A673 (cell line): ENCODE data around the gene MIAT.

Experiments used
- EZH2 ChIP-seq: fragments of 200-600 bp; sonication (generic); IDR thresholded peaks from 2 replicates; pipeline ENCODE4 v1.6.1; 2017; ENCODE audit warnings: borderline replicate concordance, low read depth, mild to moderate bottlenecking, mixed read lengths, antibody characterized with exemption, low read length; ENCODE audit not compliant: poor library complexity, severe bottlenecking
- TF ChIP-seq, protein P1 (sequence below): fragments of 300-800, 200-600 bp; sonication (generic); conservative IDR thresholded peaks from 2 replicates; pipeline ENCODE4 v1.5.1; 2017; ENCODE audit warnings: low read depth, mild to moderate bottlenecking, antibody characterized with exemption, low read length, moderate library complexity, mixed read lengths

DNA sequence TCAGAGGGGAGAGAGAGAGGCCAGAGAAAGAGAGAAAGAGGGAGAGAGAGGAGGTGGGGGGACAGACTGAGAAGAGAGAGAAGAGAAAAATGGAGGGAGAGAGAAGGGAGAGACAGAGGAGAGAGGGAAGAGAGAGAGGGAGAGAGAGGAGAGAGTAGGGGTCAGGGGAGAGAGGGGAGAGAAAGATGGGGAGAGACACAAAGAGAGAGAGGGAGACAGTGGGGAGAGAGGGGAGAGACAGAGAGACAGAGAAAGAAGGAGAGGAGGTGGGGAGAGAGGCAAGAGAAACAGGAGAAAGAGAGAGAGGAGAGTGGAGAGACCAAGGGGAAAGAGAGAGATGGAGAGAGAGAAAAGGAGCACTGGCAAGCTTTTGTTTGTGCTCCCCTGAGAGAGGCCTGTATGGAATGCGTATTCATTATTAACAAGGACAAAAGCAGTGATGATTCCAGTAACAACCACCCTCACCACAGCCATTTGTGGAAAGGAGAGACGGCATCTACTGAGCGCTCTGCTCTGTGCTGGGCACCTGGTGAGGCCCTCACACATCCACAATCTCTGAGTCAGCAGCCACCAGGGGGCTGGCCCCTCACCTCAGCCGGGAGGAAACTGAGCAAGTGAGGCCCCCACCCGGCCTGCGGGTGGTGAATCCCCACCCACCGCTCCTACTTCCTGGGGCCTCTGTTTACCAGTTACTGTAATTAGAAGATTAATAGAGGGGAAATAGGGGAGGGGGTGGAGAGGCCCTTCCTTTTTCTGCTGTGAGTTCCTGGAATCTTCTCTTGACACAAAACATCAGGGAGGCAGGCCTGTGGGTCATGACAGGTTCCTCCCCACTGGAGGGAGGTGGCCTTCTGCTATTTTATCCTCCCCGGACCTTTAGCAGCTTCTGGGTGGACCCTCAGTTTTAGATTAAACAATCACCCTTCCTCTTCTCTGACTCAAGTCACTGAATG, 14.6 kb upstream of the MIAT start:
- TF ChIP-seq, protein P1, sequence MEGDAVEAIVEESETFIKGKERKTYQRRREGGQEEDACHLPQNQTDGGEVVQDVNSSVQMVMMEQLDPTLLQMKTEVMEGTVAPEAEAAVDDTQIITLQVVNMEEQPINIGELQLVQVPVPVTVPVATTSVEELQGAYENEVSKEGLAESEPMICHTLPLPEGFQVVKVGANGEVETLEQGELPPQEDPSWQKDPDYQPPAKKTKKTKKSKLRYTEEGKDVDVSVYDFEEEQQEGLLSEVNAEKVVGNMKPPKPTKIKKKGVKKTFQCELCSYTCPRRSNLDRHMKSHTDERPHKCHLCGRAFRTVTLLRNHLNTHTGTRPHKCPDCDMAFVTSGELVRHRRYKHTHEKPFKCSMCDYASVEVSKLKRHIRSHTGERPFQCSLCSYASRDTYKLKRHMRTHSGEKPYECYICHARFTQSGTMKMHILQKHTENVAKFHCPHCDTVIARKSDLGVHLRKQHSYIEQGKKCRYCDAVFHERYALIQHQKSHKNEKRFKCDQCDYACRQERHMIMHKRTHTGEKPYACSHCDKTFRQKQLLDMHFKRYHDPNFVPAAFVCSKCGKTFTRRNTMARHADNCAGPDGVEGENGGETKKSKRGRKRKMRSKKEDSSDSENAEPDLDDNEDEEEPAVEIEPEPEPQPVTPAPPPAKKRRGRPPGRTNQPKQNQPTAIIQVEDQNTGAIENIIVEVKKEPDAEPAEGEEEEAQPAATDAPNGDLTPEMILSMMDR: no peak
- TF ChIP-seq EZH2: no peak
